K562 (cell line): ENCODE measurements around the gene SUPT16H. TPM values are rescaled to one million over a fixed set of nuclear protein-coding genes. Genes with fewer than 3 reads are reported as not detected.

Source experiments
- CBFA2T2 ChIP-seq: fragments of 450-650 bp; conservative IDR thresholded peaks from 2 replicates; pipeline ENCODE4 v1.6.1; 2017; ENCODE audit warnings: mild to moderate bottlenecking
- ETV6 ChIP-seq, 3 experiments: fragments of 150-350 bp in 1 of 3; sonication (generic) in 1 of 3; formaldehyde crosslinking in 1 of 3; IDR thresholded peaks; 2 replicates each; pipeline versions ENCODE4 v1.6.1 to v1.8.0; 2014 to 2022; ENCODE audit warnings: borderline replicate concordance in 2 of 3, low read depth in 2 of 3, antibody characterized with exemption in 1 of 3, low read length in 1 of 3, mild to moderate bottlenecking in 1 of 3, missing genetic modification reagents in 1 of 3
- MTA2 ChIP-seq: fragments of 450-650 bp; IDR thresholded peaks from 2 replicates; pipeline ENCODE4 v1.6.1; 2016; ENCODE audit warnings: low read depth
- POLR2A ChIP-seq: fragments of 450-650 bp; conservative IDR thresholded peaks from 2 replicates; pipeline ENCODE4 v1.6.1; 2016
- RBBP5 ChIP-seq: fragments of 200-600 bp; sonication (generic); IDR thresholded peaks from 2 replicates; pipeline ENCODE4 v1.6.1; 2012; ENCODE audit warnings: borderline replicate concordance, mild to moderate bottlenecking, low read length, control low read depth, inconsistent platforms; ENCODE audit not compliant: insufficient read depth, poor library complexity, severe bottlenecking
- RCOR1 ChIP-seq, 2 experiments: IDR thresholded peaks; 2 replicates each; pipeline ENCODE4 v1.6.1; 2012; ENCODE audit warnings: low read depth in 2 of 2, low read length in 2 of 2, borderline replicate concordance in 1 of 2, improper control_type of control experiment in 1 of 2
- ZNF143 ChIP-seq: sonication (generic); formaldehyde crosslinking; IDR thresholded peaks from 2 replicates; pipeline ENCODE4 v1.9.0; 2022; ENCODE audit warnings: mild to moderate bottlenecking, missing genetic modification reagents
- ZNF316 ChIP-seq: fragments of 450-650 bp; IDR thresholded peaks from 2 replicates; pipeline ENCODE4 v1.6.1; 2016
- polyA plus RNA-seq, 8 experiments: library from polyadenylated mRNA; depleted of rRNA in 4 of 8; stranded (reverse) in 5 of 8; unstranded in 3 of 8; fragments of >200 nt; fragmentation: Nextera tagmentation in 2 of 8; fragmentation: Illumina TruSeq in 1 of 8; extraction: Ambion mirVana in 2 of 8; extraction: Trizol in 1 of 8; gene quantifications; 2 replicates each; pipeline versions ENCODE4 v1.2.1 to v1.2.3, GENCODE V29; 2011 to 2014; ENCODE audit warnings: inconsistent platforms in 1 of 8, missing spikeins in 1 of 8
- total RNA-seq, 7 experiments: library from RNA; depleted of rRNA in 6 of 7; stranded (reverse); fragments of >200 nt in 6 of 7; fragmentation: Illumina TruSeq in 2 of 7; extraction: Trizol in 2 of 7; gene quantifications; 2 replicates each; pipeline versions ENCODE4 v1.2.1 to v1.2.3, GENCODE V29; 2011 to 2021; ENCODE audit warnings: low replicate concordance in 1 of 7
- TF ChIP-seq, protein P1 (sequence below), 2 experiments: fragments of 450-650 bp in 1 of 2; sonication (generic) in 1 of 2; formaldehyde crosslinking in 1 of 2; IDR thresholded peaks in 1 of 2; conservative IDR thresholded peaks in 1 of 2; 2 replicates each; pipeline versions ENCODE4 v1.6.1 to v1.8.1; 2016 to 2023; ENCODE audit warnings: mild to moderate bottlenecking in 2 of 2, moderate library complexity in 2 of 2, inconsistent platforms in 1 of 2, missing genetic modification reagents in 1 of 2
- TF ChIP-seq, protein P2 (sequence below), 3 experiments: fragments of 200-800 bp in 1 of 3; fragments of 250-450 bp in 1 of 3; fragments of 450-650 bp in 1 of 3; sonication (Bioruptor Pico) in 1 of 3; sonication (Bioruptor generic) in 1 of 3; formaldehyde crosslinking in 1 of 3; IDR thresholded peaks; 2 replicates each; pipeline versions ENCODE4 v1.6.1 to v1.8.0; 2016 to 2022; ENCODE audit warnings: mild to moderate bottlenecking in 2 of 3, missing genetic modification characterization in 2 of 3, missing compliant biosample characterization in 1 of 3, moderate library complexity in 1 of 3
- TF ChIP-seq, protein P3 (sequence below): fragments of 450-650 bp; IDR thresholded peaks from 2 replicates; pipeline ENCODE4 v1.7.1; 2018; ENCODE audit warnings: mild to moderate bottlenecking, low read depth; ENCODE audit not compliant: partially characterized antibody

SUPT16H gene
- total and polyA plus RNA-seq, 9 of the 15 experiments (the other 6 are each of a cell fraction or from before 2014, with no cell fraction given) = 75.4 to 152 (median 105) TPM

DNA sequence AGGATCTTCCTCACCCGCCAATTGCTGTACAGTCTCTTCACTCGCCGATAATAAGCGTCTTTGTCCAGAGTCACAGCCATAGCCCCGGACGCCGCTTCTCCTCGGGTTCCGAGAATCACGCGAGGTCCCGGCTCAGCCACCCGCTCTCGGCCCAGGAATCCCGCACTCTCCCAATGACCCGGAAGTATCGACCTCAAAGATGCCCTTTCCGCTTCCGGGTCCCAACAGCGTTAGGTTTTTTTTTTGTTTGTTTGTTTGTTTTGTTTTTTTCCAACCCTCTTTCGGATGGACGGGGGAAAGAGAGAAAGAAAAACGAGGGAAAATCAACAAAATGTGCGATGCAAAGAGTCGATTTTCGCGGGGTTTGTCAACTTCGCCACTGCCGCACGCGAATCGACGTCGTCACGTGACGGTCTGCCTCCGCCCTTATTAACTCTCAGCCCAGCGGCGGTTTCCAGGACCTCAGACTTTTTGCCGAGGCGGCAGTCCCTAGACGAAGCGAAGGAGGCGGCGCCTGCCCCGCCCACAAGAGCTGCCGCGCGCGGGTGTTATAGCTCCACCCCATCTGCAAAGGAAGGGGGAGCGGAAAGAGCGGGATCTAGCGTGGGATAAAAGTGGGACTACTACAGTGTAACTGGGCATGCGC, at the start of gene SUPT16H (continued):
- TF ChIP-seq, protein P1, sequence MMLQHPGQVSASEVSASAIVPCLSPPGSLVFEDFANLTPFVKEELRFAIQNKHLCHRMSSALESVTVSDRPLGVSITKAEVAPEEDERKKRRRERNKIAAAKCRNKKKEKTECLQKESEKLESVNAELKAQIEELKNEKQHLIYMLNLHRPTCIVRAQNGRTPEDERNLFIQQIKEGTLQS (IDR thresholded peaks at IDR 0.05) = peak; percentile 29; the same call in 1 of the 2 replicates
- TF ChIP-seq, protein P1 (CRISPR knock-in tag; conservative IDR thresholded peaks at IDR 0.05) = no peak
- TF ChIP-seq ETV6 (IDR thresholded peaks at IDR 0.05; ENCODE audit: borderline replicate concordance in 1 of 2, low read depth in 2 of 2, low read length in 1 of 2) = peak in 1 of 2 experiments; percentile 69; a peak in 2 of 4 replicates
- TF ChIP-seq ETV6 (CRISPR knock-in tag; IDR thresholded peaks at IDR 0.05; ENCODE audit: borderline replicate concordance) = no peak
- peak; percentile 78 for TF ChIP-seq MTA2
- TF ChIP-seq, protein P2, sequence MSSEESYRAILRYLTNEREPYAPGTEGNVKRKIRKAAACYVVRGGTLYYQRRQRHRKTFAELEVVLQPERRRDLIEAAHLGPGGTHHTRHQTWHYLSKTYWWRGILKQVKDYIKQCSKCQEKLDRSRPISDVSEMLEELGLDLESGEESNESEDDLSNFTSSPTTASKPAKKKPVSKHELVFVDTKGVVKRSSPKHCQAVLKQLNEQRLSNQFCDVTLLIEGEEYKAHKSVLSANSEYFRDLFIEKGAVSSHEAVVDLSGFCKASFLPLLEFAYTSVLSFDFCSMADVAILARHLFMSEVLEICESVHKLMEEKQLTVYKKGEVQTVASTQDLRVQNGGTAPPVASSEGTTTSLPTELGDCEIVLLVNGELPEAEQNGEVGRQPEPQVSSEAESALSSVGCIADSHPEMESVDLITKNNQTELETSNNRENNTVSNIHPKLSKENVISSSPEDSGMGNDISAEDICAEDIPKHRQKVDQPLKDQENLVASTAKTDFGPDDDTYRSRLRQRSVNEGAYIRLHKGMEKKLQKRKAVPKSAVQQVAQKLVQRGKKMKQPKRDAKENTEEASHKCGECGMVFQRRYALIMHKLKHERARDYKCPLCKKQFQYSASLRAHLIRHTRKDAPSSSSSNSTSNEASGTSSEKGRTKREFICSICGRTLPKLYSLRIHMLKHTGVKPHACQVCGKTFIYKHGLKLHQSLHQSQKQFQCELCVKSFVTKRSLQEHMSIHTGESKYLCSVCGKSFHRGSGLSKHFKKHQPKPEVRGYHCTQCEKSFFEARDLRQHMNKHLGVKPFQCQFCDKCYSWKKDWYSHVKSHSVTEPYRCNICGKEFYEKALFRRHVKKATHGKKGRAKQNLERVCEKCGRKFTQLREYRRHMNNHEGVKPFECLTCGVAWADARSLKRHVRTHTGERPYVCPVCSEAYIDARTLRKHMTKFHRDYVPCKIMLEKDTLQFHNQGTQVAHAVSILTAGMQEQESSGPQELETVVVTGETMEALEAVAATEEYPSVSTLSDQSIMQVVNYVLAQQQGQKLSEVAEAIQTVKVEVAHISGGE (CRISPR knock-in tag; IDR thresholded peaks at IDR 0.05) = peak in 1 of 3 experiments; percentile 57; a peak in 2 of 6 replicates
- peak; percentile 61 for TF ChIP-seq ZNF316
- TF ChIP-seq RCOR1 (IDR thresholded peaks at IDR 0.05; ENCODE audit: borderline replicate concordance in 1 of 2, low read depth in 2 of 2, low read length in 2 of 2) = 0 out of 4 replicates have a peak, but pooled peaks of 1 of the 2 experiments have one; percentile 47
- TF ChIP-seq ZNF143 (CRISPR knock-in tag) = no peak
- peak; percentile 87 for TF ChIP-seq CBFA2T2
- peak; percentile 93 for TF ChIP-seq RBBP5
- TF ChIP-seq, protein P3, sequence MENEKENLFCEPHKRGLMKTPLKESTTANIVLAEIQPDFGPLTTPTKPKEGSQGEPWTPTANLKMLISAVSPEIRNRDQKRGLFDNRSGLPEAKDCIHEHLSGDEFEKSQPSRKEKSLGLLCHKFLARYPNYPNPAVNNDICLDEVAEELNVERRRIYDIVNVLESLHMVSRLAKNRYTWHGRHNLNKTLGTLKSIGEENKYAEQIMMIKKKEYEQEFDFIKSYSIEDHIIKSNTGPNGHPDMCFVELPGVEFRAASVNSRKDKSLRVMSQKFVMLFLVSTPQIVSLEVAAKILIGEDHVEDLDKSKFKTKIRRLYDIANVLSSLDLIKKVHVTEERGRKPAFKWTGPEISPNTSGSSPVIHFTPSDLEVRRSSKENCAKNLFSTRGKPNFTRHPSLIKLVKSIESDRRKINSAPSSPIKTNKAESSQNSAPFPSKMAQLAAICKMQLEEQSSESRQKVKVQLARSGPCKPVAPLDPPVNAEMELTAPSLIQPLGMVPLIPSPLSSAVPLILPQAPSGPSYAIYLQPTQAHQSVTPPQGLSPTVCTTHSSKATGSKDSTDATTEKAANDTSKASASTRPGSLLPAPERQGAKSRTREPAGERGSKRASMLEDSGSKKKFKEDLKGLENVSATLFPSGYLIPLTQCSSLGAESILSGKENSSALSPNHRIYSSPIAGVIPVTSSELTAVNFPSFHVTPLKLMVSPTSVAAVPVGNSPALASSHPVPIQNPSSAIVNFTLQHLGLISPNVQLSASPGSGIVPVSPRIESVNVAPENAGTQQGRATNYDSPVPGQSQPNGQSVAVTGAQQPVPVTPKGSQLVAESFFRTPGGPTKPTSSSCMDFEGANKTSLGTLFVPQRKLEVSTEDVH = peak; percentile 93
- peak; percentile 81 for TF ChIP-seq POLR2A
